ENCODE measurements around the gene NEUROD1. TPM values are rescaled to one million over a fixed set of nuclear protein-coding genes. Genes with fewer than 3 reads are reported as not detected.

The NEUROD1 gene
- total RNA-seq, 2 experiments from 2014 or later = not detected

GRCh38 chr2:181679544-181679979, 755 bp downstream of the NEUROD1 start:
- DNase-seq (no peak), ATAC-seq (no peak)
- peaks cover 75% of the 10 kb centered on the region for H3K27me3 Mint-ChIP-seq
- no peaks in the 10 kb centered on the region for H3K36me3 Mint-ChIP-seq (ENCODE audit: low read depth)
- ChIA-PET POLR2A (no interaction called here), CTCF (interaction anchor here (1.6 to 1.7 kb wide), 2 partner anchors 21 to 36 kb away, joined by 4 read pairs; no protein-coding TSS in a partner anchor)
- H3K9me3 Mint-ChIP-seq = peaks cover 5% of the 10 kb centered on the region
- TF ChIP-seq CTCF (IDR thresholded peaks at IDR 0.05) = no peak
- peaks cover 33% of the 10 kb centered on the region for H3K4me1 Mint-ChIP-seq (ENCODE audit: low read depth)
- H3K4me3 Mint-ChIP-seq = no peak overlapping the region
- H3K27ac Mint-ChIP-seq = no peak overlapping the region
- intact Hi-C loops (cut with micrococcal nuclease) = no loop called here

GRCh38 chr2:181678861-181679543, 1.3 kb downstream of the NEUROD1 start:
- intact Hi-C loops (cut with micrococcal nuclease) = no loop called here
- no peak for ATAC-seq
- Mint-ChIP-seq H3K36me3 (ENCODE audit: low read depth) (no peaks in the 10 kb centered on the region), H3K27ac (no peak overlapping the region), H3K27me3 (peaks cover 74% of the 10 kb centered on the region), H3K9me3 (peaks cover 5% of the 10 kb centered on the region), H3K4me3 (peak overlapping the region; percentile 14), H3K4me1 (ENCODE audit: low read depth) (peaks cover 31% of the 10 kb centered on the region)
- no peak for TF ChIP-seq CTCF (IDR thresholded peaks at IDR 0.05)
- POLR2A ChIA-PET = no interaction called here
- CTCF ChIA-PET = interaction anchor here (1.7 kb wide), 1 partner anchor 20 kb away, joined by 4 read pairs; no protein-coding TSS in a partner anchor
- no peak for DNase-seq

DNA sequence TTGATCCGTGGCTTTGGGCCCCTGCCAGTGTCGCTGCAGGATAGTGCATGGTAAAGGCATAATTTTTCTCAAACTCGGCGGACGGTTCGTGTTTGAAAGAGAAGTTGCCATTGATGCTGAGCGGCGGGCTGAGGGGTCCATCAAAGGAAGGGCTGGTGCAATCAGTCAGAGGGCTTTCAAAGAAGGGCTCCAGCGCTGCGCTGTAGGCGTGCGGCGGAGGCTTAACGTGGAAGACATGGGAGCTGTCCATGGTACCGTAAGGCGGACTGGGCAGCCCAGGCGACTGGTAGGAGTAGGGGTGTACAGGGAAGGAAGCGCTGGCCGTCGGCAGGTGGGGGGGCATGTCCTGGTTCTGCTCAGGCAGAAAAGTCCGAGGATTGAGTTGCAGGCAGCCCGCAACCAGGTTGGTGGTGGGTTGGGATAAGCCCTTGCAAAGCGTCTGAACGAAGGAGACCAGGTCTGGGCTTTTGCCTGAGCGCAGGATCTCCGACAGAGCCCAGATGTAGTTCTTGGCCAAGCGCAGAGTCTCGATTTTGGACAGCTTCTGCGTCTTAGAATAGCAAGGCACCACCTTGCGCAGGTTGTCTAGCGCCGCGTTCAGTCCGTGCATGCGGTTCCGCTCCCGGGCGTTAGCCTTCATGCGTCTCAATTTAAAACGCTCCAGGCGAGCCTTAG, 2.3 kb downstream of the NEUROD1 start:
- TF ChIP-seq CTCF (IDR thresholded peaks at IDR 0.05) = no peak
- Mint-ChIP-seq H3K27me3 (peaks cover 68% of the 10 kb centered on the region), H3K4me1 (ENCODE audit: low read depth) (peaks cover 28% of the 10 kb centered on the region), H3K4me3 (peak overlapping the region; percentile 1), H3K27ac (no peak overlapping the region), H3K9me3 (peaks cover 5% of the 10 kb centered on the region), H3K36me3 (ENCODE audit: low read depth) (no peaks in the 10 kb centered on the region)
- ATAC-seq (peak; percentile 73), DNase-seq (peak; percentile 83)
- CTCF ChIA-PET = no interaction called here
- POLR2A ChIA-PET = interaction anchor here (0.6 kb wide), 1 partner anchor 221 kb away, joined by 3 read pairs; no protein-coding TSS in a partner anchor
- intact Hi-C loops (cut with micrococcal nuclease) = no loop called here

DNA sequence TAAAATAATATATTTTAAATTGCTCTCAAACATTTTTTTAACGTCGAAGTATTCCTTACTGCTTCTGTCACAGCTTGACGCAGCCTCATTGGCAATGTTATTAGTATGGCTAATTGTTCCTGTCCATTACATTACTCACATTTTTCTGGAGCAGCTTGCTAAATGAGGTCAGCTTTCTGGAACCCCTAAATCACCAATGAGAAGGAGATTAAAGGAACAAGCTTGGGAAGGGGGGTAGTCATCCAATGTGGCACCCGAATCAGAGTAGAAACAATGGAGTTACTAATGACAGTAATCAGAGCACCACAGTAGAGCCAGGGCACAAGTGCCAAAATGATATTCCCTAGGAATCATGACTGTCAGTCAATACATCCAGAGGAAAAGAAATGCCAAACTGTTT, 5.1 kb downstream of the NEUROD1 start:
- ATAC-seq (no peak), DNase-seq (no peak)
- H3K27me3 Mint-ChIP-seq = peaks cover 45% of the 10 kb centered on the region
- peaks cover 17% of the 10 kb centered on the region for H3K4me1 Mint-ChIP-seq (ENCODE audit: low read depth)
- no peak overlapping the region for H3K4me3 Mint-ChIP-seq
- CTCF ChIA-PET = no interaction called here
- POLR2A ChIA-PET = no interaction called here
- no peaks in the 10 kb centered on the region for H3K36me3 Mint-ChIP-seq (ENCODE audit: low read depth)
- no peak for TF ChIP-seq CTCF (IDR thresholded peaks at IDR 0.05)
- H3K9me3 Mint-ChIP-seq = peaks cover 5% of the 10 kb centered on the region
- no peak overlapping the region for H3K27ac Mint-ChIP-seq
- intact Hi-C loops (cut with micrococcal nuclease) = no loop called here

DNA sequence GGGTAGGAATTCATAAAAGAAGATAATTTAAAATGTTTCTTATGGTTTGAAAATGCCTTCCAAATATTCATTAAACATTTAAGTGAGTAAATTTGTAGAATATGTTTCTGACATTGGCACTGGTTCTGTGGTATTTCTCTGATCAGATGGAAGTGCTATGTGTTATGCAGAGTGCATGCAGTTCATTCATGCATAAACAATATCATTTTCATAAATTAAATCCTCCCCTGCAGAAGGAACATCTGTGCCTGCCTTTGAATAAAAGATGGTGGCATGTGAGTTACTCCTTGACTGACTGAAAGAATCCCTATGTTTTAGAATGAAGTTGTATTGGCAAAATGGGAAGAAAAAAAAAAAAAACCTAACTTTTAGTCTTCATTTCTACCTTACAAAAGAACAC, 5.9 kb downstream of the NEUROD1 start:
- no peak for TF ChIP-seq CTCF (IDR thresholded peaks at IDR 0.05)
- H3K9me3 Mint-ChIP-seq = peaks cover 5% of the 10 kb centered on the region
- DNase-seq = no peak
- peaks cover 39% of the 10 kb centered on the region for H3K27me3 Mint-ChIP-seq
- H3K4me1 Mint-ChIP-seq (ENCODE audit: low read depth) = peaks cover 16% of the 10 kb centered on the region
- no peak for ATAC-seq
- intact Hi-C loops (cut with micrococcal nuclease) = no loop called here
- no peak overlapping the region for H3K4me3 Mint-ChIP-seq
- H3K36me3 Mint-ChIP-seq (ENCODE audit: low read depth) = no peaks in the 10 kb centered on the region
- ChIA-PET POLR2A (no interaction called here), CTCF (no interaction called here)
- no peak overlapping the region for H3K27ac Mint-ChIP-seq
